ENCODE data around the gene UPF2.

The UPF2 gene

DNA sequence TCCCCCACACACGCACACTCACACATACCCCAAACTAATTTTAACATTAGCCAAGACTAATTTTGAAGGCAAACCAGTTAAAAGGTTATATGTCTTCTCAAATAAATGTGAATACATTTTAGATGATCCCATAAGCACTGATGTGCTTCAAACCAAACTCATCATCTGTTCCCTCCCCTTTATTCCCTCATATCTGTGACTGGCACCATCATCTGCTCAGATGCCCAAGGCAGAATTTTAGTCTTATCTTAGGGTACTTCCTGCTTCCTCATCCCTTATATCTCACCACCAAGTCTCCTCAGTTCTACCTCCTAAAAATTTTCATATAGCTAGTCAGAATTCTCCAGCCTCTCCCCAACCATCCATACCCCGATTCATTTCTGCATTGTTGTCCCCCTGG is 80.4 kb downstream of the UPF2 start:
- in situ Hi-C loops (cut with MboI; ENCODE audit: low sequenced_read_pairs), result no loop called here

DNA sequence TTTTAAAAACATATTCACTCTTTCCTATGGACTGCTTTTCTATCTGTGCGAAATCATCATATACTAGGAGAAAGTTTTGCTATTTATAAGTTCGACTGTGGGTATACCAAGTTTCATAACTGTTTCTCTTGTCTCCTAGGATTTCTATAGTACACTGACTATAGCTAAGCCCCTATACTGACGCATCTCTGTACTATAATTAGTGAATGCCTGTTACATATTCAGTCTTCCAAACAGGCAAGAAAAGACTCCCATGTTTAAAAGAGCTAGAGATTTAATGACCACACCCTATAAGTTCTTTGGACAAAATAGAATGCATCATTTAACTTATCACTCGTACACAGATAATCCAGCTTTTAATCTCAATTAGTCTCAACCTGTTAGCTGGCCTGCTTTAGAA is 80.8 kb downstream of the UPF2 start:
- in situ Hi-C loops (cut with MboI; ENCODE audit: low sequenced_read_pairs), result no loop called here

DNA sequence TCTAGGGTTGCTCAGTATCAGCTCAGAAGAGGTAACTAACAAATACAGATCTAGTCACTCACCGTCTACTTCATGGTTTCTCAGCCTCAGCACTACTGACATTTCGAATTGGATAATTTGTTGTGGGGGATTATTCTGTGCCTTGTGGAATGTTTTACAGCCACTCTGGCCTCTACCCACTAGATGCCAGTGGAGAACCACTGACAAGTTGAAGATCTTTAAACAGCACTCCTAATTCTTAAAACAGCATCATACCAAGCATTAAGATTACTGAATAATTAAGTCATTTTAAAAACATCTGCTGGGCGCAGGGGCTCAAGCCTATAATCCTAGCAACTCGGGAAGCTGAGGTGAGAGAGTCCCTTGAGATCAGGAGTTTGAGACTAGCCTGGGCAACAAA is 82.6 kb downstream of the UPF2 start:
- in situ Hi-C loops (cut with MboI; ENCODE audit: low sequenced_read_pairs), result no loop called here

DNA sequence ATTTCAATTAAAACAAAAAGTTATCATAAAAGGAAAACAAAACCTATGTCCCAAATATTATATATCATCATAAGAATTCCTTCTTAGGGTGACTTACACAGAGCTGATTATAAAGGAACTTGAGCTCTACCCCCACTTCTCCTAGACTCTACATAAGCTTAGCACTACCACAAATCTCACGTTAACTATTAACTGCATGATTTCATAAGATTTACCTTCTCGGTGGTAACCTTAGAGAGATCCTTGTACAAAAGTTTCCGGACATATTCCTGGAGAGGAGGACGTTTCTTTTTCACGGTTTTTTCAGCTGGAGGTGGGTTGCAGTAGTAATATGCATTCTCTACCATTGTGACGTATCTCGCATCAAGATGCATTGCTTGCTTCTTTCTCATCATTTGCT is 83.7 kb downstream of the UPF2 start:
- in situ Hi-C loops (cut with MboI; ENCODE audit: low sequenced_read_pairs), result no loop called here

DNA sequence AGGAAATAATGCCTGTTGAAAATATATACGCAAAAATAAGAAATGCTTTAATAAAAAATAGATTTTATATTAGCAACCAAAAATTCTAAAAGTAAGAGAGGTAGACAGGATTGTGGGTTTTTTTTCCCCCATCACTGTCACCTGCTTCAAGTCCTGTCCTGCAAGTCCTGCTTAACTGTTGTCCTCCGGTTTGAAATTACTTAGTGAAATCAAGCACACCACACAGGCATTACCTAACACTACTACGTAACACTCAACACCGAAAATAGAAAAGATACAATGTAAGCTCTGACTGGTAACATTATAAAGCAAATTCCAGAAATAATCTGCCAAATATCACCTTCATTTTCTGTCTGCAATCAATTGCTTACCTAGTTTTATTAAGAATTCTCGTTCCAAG is 90.9 kb downstream of the UPF2 start:
- in situ Hi-C loops (cut with MboI; ENCODE audit: low sequenced_read_pairs), result no loop called here

DNA sequence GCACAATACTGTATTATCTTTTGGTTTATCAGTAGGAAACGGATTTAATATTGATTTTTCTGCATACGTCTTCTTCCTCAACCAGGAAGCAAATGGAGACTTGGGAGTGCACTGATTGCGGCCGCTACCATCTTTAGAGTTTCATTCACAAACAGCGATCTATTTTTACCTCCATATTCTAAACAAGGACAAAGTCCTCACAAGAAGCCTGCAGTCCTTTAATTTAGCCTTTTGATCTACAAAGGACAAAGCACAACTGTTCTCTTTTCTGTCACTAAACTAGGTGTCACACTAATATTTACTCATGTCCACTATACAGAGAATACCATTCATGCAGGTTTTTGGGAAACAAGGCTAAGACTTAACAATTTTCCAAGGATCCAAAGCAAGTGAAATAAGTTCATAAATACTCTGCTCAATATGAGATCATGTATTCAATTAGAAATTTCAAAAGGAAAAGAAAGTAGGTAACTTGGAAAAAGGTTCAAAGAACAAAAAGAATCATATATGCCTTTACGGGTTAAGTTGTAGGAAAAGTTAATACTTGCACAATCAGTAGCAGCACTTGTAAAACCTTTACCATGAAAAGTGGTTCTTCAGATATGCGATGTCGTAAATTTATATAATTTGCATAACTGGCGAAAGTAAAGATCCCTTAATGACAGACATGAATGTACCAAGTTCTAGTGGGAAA is 92.1 kb downstream of the UPF2 start:
- in situ Hi-C loops (cut with MboI; ENCODE audit: low sequenced_read_pairs), result no loop called here

DNA sequence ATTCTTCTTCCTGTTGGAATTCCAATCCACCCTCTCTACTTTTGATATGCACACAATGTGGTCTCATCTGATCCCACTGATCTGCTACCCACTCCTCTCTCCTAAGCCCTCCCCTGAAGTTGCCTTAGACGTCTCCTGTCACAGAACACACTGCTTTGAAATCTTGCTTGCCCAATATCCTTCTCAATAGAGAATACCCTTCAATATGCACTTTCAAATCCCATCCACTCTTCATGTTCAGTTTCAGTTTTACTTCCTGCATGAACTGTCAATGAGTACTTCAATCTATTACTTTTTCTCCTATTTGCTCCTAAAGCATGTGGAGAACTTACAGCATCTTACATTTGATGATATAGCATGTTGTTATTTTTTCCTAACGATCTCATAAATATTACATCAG is 93.5 kb downstream of the UPF2 start:
- in situ Hi-C loops (cut with MboI; ENCODE audit: low sequenced_read_pairs), result no loop called here

DNA sequence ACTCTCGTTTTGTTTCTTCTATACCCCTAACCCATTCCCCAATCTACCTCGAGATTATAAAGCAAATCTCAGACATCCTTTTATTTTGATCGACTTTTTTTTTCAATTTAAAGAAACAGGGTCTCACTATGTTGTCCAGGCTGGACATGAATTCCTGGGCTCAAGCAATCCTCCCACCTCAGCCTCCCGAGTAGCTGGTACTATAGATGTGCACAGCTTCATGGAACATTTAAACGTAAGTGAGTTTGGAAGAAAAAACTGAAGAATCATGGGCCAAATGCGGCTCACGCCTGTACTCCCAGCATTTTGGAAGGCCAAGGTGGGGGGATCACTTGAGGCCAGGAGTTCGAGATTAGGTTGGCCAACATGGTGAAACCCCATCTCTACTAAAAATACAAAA is 96.0 kb downstream of the UPF2 start:
- in situ Hi-C loops (cut with MboI; ENCODE audit: low sequenced_read_pairs), result no loop called here

DNA sequence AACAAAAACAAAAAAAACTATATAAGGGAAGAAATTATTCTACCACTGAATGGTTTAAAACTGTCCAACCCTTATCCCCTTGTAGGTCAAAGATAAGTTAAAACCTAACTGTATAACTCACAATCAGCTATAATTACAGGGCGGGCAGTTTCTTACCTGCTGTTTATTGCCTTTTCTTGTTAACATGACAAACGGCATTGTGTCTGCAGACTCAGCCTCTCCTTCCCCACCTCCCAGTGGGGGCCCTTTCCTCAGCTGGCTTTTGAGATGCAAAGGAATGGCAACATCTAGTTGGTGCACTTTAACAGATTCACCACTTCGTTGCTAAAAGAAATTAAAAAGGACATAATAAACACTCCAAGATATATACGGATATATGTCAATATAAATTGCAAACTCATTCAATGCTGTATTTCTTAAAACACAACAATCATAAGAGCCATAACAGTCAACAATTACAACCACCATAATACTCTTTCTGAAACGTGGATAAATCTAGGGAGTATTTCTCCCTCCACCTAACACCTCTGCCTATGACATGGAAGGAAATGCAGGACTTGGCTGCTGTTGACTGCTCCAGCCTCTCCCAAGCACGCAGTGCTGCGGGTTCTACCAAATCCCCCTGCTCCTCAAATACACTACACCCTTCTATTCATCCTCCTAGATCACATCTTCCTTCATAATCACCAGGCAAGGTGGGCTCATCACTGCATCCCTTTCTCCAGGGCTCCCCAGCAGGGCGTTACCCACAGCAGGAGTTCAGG is 106.0 kb downstream of the UPF2 start:
- in situ Hi-C loops (cut with MboI; ENCODE audit: low sequenced_read_pairs), result no loop called here

DNA sequence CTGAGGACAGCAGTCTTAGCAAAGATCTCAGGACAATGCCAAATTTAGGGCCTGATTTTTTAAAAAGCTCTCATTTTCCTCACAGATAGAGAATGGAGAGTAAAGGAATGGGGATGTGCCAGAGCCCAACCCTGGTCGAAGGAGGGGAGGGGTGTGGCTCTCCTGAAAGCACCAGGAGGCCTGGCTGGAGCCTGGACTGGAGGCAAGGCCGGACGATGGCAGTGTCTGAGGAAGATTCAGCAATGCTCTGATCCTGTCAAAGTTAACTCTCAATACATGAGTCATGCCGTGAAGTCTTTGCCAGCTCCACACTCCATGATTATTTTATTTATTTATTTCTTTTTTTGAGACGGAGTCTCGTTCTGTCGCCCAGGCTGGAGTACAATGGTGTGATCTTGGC is 108.3 kb downstream of the UPF2 start:
- in situ Hi-C loops (cut with MboI; ENCODE audit: low sequenced_read_pairs), result no loop called here

DNA sequence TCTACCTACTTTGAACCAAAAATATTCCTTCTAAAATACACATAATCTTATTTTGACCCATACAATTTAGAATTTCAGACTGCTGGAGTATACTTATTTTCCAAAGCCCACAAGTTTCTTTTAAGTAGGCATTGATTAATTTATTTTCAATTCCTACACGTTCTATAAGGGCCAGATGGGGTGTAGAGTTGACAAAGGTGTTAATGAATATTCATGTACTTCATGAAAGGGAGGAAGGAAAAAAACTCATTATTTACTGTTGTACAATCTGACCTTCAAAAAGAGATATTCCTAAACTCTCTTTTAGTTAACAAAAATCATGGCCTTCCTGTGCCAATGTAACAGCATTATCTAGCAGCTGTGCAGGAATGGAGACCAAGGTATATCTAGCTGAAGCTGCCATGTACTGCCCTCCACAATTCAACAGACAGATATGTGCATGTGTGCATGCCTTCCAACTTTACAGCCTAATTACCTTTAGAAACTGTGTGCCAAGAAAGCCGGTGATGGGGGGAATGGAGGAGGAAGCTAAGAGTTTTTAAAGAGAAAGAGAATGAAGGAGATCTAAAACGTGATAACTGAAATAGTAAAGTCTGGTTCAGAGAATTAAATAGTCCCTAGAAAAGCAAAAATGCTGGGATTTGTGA is 108.9 kb downstream of the UPF2 start:
- in situ Hi-C loops (cut with MboI; ENCODE audit: low sequenced_read_pairs), result no loop called here

DNA sequence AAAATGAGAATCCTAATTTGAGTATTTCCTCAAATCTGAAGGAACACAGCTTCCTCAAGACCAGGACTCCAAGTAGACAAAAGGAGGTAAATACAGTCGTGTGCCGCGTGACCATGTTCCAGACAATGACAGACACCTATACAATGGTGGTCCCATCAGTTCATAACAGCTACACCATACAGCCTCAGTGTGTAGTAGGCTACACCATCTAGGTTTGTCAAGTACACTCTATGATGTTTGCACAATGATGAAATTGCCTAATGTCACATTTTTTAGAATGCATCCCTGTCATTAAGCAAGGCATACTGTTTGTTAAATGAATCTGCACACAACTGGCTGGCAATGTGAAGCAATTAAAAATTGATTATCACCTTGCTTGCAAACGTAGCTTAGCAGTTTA is 111.6 kb downstream of the UPF2 start:
- in situ Hi-C loops (cut with MboI; ENCODE audit: low sequenced_read_pairs), result no loop called here

DNA sequence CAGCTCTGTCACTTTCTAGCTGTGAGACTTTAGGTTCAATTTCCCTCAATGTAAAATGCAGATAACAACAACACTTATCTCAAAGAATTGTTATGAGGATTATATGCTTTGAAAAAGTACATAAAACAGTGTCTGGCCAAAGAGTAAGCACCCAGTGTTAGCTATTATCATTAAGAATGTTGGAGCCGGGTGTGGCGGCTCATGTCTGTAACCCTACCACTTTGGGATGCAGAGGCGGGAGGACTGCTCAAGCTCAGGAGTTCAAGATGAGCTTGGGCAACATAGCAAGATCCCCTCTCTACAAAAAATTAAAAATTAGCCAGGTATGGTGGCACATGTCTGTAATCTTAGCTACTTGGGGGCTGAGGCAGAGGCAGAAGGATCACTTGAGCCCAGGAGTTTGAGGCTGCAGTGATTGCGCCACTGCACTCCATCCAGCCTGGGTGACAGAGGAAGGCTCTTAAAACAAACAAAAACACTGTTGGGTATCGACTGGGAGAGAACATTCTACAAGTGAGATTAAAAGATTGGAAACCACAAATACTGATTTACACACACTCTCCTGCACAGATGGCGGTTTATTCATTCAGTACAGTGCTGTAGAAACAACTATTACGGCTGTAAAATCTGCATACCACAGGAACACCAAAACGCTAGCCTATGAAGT is 112.2 kb downstream of the UPF2 start:
- in situ Hi-C loops (cut with MboI; ENCODE audit: low sequenced_read_pairs), result no loop called here

DNA sequence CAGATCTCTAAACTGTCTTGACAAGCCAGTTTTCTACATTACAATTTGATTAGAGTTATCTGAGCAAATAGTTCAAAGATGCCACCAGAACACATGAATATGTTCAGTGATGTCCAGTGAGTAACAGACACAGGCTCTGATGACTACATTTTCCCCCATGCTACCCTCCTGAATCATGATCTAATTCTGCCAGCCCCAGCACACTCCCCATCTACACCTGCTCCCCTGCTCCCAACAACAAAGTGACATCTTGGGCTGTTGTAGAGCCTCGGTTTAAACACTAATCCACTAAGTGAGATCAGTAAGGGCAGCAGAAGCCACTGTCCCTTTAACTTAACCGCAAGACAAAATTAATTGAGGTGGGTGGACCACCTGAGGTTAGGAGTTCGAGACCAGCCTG is 114.9 kb downstream of the UPF2 start:
- in situ Hi-C loops (cut with MboI; ENCODE audit: low sequenced_read_pairs), result no loop called here

DNA sequence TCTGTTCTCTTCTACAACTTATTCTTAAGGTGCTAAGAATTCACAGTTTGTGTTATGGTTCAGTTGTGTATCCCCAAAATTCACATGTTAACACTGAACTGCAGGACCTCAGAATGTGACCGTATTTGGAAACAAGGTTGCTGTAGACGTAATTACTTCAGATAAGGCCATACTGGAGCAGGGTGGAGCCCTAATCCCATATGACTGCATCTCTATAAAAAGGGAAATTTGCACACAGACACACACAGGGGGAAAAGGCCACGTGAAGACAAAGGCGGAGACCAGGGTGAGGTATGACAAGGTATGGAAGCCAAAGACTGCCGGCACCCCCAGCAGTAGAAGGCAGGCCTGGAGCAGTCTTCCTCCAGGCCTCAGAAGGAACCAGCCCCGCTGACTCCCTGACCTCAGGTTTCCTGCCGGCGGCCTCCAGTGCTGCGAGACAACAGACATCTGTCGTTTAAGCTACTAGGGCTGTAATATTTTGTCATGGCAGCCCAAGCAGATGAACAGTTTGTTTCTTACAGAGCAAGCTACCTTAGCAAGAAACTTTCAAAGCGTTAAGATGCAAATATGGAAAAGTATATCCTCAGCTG is 120.7 kb downstream of the UPF2 start:
- in situ Hi-C loops (cut with MboI; ENCODE audit: low sequenced_read_pairs), result no loop called here

DNA sequence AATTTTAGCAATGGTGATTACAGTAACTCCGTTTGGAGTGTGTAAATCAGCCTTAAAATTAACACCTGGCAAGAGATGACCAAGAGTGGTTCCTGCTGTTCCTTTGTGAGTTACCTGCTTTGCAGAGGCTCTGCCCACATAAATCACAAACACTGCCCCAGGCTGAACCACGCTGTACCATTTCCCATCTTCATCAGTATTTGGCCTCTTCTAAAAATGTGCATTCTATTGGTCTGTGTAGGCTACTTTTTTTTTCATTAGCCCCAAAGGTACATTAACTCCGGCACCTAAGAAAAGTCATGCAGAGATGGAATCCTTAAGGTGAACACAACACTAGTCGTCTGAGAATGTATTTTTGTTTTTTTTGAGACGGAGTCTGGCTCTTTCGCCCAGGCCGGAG is 123.3 kb downstream of the UPF2 start:
- in situ Hi-C loops (cut with MboI; ENCODE audit: low sequenced_read_pairs), result no loop called here

DNA sequence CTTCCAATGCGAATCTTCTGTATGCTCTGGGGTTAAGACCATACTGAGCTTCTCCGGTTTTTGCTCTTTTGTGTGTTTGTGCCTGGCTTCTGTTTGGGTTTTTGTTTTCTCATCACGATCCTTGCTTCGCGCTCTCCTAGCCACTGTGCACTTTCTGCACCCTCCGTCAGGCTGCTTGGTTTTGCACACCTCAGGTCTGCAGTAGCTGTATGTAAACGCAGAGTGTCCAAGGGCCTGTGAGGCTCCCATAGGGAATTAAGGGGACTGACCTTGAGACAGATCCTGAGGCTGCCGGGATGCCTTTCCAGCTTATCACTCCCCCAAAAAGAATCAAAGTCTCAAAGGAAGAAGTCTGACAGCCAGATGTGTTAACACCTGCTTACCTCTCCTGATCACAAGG is 124.2 kb downstream of the UPF2 start:
- in situ Hi-C loops (cut with MboI; ENCODE audit: low sequenced_read_pairs), result no loop called here

DNA sequence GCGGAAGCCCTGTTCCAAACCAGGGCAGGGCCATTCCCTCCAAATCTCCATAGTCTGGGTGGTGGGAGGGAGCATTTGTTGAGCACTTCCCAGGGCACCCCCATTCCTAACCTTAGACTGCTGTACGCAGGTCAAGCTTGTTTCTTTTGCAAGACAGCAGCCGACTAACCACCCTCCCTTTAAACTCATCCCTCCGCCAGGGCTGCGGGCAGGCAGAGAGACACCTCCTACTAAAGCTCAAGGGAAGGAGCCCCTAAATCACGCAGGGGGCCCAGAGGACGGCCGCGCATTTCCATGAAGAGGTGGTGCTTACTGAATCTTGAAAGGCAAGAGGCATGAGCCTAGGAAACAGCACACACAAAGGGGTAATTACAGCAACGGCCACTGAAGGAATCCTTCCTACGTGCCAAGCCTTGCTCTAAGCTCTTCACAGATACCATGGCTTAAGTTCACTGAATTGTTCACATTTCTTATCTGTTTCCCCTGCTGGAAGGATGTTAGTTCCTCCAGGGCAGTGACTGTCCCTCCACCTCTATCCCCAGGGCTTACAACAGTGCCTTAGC is 129.4 kb downstream of the UPF2 start:
- in situ Hi-C loops (cut with MboI; ENCODE audit: low sequenced_read_pairs), result no loop called here

DNA sequence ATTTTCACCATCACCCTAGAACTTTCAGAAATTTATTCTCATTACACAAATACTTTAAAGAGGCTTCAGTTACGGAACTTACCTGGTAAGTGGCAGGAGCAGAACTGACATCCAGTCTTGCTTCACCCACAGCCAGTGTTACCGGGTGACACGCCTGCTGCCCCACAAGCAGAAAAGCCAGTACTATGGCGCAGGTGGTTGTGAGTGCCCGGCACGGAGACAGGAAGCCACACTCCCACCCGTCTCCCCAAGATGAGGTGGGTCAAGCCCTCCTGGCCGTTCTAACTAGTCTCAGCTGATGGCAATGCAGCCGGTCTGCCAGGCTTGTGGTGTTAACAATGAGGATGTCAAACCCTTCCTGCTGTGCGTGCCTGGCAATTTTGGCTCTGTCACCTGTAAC is 132.5 kb downstream of the UPF2 start:
- in situ Hi-C loops (cut with MboI; ENCODE audit: low sequenced_read_pairs), result no loop called here

DNA sequence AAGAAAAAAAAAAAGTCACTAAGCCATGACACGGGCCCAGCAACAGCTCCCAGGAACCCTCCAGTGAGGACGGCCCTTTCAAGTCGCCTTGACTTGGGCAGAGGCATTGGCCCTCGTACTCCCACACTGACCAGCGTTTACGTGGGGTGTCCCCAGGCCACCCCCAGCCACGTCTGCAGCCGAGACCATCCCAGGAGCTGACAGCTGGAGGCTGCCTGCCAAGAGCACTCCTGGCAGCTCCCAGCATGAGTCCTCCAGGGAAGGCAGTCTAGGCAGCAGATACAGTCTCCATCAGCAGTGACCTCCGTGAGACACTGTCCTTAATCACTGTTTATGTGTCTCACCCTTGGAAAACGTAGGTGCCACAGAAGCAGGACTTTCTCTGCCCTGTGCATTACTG is 133.0 kb downstream of the UPF2 start:
- in situ Hi-C loops (cut with MboI; ENCODE audit: low sequenced_read_pairs), result no loop called here

DNA sequence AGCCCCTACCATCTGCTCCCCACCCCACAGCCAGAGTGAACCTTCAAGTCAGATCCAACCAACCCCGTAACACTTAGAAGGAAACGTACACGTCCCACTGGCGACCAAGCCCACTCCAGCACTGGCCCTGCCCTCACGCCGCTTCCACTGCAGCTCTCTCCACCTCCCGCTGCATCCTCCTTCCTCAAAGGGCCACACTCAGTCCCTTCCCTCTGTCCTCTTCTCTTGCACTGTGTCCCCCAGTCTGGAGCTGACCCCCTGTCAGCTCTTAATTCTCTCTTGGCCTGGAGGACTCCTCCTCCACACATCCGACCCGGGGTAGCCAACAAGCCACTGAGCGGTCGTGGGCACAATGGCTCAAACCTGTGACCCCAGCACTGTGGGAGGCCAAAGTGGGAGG is 133.6 kb downstream of the UPF2 start:
- in situ Hi-C loops (cut with MboI; ENCODE audit: low sequenced_read_pairs), result no loop called here

Measured in HL-60/S4 treated with phorbol 12-myristate 13-acetate at 8.2 ng/mL for 4 days and 3 days (cell line).